Midbrain (tissue), 1 donor: ENCODE measurements around the gene AGXT2.

Experiments used
- DNase-seq: peaks from one replicate; lab custom pipeline; 2025; lab: John Stamatoyannopoulos, UW

The AGXT2 gene, protein sequence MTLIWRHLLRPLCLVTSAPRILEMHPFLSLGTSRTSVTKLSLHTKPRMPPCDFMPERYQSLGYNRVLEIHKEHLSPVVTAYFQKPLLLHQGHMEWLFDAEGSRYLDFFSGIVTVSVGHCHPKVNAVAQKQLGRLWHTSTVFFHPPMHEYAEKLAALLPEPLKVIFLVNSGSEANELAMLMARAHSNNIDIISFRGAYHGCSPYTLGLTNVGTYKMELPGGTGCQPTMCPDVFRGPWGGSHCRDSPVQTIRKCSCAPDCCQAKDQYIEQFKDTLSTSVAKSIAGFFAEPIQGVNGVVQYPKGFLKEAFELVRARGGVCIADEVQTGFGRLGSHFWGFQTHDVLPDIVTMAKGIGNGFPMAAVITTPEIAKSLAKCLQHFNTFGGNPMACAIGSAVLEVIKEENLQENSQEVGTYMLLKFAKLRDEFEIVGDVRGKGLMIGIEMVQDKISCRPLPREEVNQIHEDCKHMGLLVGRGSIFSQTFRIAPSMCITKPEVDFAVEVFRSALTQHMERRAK

DNA sequence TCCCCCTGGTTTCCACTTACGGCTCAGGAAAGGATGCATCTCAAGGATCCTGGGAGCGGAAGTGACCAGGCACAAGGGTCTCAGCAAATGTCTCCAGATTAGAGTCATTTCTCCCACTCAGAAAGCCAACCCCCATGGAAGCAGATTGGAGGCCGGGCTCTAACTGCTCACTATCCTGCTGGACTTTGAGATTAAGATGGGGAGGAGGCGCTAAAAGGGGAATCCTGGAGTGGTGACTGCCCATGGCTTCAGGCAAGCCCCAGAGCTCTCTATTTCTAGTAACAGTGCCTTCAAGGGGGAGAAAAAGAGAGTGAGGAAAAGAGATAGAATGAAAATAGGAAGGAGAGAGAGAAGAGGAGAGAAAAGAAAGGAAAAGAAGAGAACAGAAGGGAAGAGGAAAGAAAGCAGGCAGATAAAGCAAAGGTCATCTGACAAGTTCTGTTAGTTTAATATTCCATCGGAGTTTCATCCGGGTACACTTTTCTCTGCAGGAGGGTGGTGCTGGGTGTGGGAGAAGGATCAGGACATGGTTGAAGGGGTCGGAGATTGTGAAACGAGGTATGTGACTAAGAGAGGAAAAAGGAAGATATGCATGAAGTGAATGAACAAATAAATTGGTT lies at the start of gene AGXT2:
AGXT2 (minus strand) TSS at position 165 of the 620 bp plus-strand sequence; CDS start at position 108, 57 bp downstream.
- DNase-seq = no peak

DNA sequence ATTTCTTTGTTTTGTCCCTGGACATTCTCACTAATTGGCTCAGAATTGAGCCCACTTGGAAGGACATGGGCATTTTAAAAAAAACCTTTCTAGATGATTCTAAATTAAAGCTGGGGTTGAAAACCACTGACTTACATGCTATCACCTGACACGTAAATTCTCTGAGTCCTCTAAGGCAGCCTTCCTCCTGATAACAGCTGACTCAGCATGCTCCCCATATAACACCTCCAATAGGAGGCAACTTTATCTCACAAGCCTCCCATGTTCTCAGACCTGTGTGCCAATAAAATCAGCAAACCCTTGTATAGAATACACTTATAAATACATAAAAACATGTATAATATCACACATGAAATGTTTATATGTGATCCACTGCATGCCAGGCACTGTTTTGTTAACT lies 49.2 kb upstream of the AGXT2 start:
- no peak for DNase-seq

DNA sequence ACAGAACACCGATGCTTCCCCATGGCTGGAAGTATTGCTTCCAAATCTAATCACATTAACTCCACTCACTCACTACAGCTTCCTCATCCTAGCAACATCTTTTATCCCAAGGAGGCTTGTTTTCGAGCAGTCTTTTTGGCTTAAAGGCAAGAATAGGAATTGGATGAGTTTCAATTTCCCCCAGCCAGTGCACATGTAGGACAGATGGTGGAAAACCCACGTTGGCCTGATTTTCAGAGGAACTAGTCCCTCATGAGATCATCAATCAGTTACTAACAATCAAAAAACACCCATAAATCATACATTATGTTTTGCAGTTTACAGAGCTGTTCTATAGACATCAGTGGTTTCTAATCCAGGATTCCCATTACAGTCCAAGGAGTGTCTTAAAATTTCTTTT lies 48.5 kb upstream of the AGXT2 start:
- DNase-seq = no peak

DNA sequence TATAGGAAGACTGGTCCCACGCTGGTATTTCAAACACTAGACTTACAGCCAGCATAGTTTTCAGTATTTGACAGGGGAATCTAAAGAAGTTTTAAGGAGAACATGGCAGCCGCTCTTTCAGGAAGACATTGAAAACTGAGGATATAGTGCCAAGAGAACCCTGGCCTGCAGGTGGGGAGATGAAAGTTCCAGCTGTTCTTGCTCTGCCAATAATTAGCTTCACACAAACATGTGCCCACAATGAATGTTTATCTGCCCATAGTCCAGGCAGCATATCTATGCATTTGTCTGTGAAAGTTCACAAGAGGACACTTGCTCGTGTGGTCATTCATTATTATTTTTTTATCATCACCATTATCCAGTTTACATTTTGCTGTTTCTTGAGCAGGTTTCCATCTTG lies 47.6 kb upstream of the AGXT2 start:
- no peak for DNase-seq

DNA sequence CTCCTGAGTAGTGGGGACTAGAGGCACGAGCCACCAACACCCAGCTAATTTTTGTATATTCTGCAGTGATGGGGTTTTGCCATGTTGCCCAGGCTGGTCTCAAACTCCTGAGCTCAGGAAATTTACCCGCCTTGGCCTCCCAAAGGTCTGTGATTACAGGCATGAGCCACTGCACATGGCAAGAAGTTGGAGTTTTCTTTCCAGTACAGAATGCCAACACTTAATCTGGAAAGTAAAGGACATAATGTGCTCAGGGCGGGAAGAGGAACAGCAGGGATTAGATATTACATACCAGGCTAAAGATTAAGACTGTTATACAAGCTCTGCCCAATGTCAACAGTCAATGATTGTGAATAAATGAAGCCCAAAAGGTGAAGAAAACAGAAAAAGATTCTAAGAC lies 47.2 kb upstream of the AGXT2 start:
- DNase-seq = no peak

DNA sequence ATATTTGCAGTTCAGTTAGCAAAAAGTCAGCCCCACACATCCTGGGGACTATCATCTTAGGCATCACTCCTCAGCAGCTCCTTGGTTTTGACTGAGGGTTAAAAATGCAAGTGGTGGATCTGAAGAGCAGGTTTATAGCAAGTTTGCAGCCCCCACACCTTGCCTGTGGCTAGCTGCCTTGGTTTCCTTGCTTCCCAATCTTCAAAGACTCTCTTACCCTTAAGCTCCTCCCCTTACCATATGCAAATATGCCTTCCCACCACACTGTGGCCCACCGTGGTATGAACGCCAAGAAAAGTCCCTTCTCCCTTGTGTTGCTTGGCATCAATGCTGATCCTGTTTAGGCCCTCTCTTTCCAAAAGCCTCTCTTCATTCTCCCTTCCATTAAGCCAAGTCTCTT lies 45.0 kb upstream of the AGXT2 start:
- DNase-seq = no peak

DNA sequence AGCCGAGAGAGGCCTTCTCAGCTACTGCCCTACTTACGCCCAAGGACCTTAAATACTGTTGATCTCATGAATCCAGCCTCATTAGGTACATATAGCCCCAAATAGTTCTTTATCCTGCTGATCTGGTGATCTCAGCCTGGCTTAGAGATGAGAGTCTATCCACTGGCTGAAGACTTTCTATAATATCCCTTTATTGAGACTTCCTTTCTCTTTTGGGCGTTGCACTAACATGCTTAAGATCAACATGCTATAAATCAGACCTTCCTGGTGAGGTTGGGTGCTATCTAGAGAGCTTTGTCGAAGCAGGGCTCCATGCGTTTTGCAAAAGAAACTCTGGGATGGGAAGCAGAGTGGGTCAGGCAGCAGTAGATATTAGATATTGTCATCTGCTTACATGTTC lies 44.0 kb upstream of the AGXT2 start:
- no peak for DNase-seq

DNA sequence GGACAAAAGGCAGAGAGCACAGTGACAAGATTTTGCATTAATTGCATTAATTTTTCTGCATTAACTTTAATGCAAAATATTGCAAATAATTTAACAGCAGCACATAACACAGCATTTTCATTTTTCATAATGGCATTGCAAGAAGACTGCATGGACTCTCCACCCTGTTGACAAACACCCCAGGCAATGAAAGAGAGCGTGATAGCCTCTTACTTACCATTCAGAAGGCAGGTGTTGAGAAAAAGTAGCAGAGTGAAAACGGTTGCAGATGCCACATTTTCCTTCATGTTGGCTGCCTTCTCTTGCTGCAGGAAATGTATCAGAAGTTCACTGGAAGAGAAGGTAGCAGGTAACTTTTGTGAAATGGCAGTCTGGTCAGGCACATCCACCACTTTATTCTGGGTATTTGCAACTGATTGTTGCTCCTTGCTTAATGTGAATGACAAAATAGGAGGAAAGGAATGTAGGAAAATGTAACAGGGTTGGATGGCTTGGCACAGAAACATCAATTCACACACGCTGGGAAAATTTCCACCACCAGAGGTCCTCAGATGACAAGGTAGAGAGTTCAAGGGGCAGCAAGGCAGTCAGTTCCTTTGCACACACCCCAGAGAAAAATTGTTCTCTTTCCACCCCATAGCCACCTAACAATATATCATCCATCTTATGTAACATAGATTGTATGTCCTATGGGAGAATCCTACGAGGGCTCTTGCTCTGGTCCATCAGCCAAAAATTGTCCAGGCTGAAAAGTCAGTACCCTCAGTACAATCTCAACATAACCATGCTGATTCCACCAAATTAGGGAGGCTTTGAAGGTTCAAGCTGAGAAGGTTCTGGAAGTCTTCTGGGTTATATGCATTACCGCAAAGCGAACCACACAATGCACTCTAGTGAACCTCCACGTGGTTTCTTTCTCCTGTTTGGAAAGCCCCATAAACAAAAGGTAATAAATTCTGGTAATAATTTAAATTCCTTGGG lies 41.9 kb upstream of the AGXT2 start:
- DNase-seq = peak; percentile 65

DNA sequence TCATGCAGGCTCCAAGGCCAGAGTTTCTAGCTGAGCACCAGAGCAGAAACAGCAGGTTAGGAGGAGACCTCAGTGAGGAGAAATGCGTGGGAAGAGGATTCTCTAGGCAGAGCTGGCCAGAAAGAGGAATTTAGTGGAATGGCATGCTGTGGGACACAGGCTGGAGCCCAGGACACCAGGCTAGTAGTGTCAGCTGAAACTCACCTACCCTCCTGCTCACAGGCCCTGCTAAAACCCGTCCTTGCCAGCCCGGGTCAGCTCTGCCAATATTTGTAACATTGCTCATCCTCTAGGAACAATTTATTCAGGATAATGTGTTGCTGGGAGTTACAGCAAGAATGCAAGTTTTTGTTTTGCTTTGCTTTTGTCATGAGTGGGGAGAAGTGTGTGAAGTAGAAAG lies 40.2 kb upstream of the AGXT2 start:
- DNase-seq = no peak

DNA sequence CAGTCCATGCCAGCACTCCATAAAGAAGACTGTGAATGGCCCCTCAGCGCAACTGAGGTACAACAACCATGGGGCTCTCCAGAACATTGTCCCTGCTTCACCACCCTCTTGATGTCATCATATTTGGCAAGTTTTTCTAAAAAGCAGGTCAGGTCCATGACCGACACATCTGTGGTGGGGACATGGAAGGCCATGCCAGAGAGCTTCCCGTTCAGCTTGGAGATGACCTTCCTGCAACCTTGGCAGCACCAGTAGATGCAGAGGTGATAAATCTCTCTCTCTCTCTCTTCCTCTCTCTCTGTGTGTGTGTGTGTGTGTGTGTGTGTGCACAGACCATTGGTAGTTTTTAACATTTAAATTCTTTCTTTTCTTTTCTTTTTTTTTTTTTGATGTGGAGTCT lies 35.4 kb upstream of the AGXT2 start:
- no peak for DNase-seq

DNA sequence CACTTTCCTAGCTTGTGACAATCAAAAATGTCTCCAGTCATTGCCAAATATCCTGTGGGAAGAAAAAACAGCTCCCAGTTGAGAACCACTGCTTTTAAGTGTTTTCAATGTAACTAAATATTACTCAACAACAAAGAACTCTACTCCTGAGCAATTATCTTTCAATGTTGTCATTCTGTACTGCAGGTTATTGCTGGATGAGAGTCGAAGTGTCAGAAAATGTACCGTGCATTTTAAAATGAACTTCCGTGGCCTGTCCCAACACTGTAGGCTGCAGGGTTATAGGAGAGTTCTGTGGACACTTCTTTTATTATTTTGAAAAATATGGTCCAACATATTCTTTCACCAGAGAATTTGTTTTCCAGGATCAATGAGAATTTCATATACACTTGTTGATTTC lies 34.8 kb upstream of the AGXT2 start:
- DNase-seq = no peak

DNA sequence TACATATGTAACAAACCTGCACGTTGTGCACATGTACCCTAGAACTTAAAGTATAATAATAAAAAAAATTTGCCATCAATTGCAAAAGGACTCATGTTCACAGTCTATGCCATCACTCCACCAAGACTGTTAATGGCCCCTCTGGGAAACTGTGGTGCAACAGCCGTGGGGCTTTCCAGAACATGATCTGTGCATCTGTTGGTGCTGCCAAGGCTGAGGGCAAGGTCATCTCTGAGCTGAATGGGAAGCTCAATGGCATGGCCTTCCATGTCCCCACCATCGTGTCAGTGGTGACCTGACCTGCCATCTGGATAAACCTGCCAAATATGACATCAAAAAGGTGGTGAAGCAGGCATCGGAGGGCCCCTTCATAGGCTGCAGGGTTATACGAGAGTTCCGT lies 33.4 kb upstream of the AGXT2 start:
- DNase-seq = no peak

DNA sequence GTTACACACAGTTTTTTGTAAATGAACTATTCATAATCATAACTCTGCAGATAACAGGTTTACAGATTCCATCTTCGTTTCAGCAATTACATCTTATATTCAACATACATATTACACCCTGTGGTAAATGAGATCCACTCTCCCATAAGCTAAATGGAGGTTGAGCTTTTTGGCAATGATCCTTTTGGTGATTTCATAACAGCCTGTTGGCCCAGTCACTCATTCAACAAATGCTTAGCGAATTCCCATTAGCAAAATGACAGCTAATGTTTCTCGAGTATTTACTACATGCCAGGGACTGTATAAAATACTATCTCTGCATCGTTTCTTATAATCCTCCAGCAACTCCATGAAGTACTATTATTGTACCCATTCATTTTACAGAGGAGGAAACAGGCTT lies 25.4 kb upstream of the AGXT2 start:
- DNase-seq = no peak

DNA sequence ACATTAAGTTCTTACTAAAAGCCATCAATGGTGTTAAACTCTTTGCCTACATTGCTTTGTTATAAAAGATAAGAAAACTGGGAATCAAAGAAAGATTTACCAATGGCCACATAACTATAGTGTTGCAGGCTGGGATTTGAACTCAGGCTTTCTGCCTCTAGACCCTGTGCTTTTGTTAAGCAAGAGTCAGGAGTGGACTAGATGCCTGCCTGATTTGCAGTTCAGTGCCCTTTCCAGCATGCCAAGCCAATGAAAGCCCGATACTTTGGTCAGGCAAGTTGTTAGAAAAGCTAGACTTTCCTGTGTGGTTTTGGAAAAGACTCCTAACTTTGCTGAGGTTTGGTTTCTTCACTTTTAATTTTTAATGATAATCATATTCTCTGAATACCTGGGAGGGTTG lies 21.4 kb upstream of the AGXT2 start:
- no peak for DNase-seq

DNA sequence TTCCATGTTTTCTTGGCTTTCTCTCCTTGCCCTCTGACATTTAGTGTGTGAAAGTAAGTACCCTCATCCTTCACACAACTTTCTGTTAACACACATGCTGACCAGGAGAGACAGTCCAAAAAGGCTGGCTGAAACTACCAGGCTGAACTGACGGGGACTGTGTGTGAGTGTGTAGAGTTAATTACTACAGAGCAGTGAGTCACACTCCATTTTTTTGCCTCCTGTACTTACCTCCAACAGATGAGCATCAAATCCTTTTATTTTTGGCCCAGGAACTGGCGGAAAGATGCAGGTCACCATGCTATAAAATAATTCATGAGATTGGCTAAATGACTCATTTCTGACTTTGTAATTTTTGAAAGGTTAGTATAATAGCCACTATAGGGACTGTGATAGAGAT lies 20.2 kb upstream of the AGXT2 start:
- no peak for DNase-seq

DNA sequence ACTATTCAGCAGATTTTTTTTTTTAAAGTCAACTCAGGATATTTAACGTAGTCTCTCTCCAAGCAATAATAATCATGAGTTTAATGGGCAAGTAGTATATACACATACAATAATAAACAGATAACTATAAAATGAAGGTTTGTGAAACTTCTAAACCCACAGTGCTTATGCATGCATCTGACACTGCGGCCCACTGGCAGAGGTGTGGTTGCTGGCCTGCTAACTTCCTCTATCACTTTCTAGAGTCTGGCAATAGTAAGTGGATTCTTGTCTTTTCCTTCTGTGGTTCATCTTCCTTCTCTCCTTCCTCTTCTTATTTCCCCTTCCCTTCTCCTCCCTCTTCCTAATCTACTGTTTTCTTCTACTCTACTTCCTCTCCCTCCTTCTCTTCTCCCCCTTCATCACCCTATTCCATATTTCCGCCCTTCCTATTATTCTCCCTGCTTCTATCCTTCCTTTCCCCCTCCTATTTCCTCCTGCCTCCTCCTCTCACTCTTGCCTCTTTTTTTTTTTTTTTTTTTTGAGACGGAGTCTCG lies 18.6 kb upstream of the AGXT2 start:
- no peak for DNase-seq

DNA sequence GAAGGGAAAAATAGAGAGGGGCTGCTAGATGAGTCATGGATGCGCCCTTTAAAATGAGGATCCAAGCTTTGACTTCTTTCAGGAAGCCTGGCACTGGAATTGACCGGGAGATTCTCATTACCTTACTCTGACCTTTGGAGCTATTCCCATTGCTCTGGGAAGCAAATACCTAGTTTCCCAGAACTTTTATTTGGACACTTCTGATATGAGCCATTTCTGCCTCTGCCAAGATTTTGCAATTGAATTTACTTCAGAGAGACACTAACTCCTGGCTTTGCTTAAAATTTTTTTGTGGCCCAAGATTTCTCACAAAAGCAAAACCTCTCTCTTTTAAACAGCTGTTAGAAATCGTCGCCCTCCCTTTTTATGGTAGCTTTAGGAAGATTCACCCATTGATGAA lies 15.7 kb upstream of the AGXT2 start:
- DNase-seq = no peak

DNA sequence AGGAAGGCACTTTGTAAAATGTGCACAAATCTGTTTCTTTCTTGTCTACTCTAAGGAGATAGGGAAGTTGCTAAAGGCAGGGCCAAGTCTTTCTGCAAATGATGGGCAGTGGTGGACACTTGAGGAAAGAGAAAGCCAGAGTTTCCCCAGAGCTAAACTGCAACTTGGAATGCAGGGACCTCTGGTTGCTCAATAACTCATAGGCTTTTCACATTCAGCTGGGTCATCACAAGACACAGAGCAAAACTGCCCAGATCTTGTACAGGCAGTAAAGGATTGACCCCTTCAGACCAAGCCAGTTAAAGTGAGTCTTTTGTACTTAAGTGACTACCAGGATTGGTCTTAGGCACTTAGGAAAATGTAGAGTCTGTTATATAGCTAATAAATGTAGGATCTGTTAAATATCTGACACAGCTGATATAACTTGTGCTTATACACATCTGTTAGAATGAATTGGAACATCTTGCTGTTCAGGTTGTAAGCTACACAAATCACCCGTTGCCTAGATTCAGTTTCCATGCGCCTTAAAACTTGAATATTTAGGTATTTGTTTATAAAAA lies 13.5 kb upstream of the AGXT2 start:
- DNase-seq = no peak

DNA sequence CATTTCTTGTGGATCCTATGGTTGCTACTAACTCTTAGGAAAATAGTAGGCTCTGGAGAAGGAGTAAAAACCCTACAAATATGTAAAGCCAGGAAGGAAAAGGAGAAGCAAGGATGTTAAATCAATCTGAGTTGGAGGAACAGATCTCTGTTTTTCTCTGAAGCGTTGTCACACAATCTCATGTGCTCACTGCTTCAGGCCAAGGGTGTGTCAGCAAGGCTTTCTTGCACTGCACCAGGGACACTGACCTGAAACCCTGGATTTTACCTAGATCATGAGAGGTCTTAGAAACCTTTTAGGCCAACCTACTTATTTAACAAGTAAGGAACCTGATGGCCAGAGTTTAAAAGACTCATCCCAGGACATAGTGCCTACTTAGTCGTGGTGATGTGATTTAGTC lies 12.5 kb upstream of the AGXT2 start:
- DNase-seq = no peak

DNA sequence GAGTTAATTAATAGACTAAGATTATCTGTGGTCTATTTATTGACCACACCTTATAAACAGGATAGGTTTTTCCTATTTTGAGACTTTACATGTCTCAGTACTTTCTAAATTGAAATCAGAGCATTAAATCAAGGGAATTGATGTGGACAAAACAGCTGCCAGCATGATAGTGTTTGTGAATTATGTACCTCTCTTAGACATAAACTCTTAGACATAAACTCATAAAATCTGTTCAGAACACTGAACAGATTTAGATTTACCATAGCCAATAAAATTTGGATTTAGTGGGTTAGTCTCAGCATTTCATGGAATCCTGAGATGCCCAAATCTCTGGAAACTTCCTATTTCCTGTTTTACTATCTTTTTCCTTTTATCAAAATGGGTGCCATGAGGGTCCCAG lies 11.5 kb upstream of the AGXT2 start:
- DNase-seq = no peak

DNA sequence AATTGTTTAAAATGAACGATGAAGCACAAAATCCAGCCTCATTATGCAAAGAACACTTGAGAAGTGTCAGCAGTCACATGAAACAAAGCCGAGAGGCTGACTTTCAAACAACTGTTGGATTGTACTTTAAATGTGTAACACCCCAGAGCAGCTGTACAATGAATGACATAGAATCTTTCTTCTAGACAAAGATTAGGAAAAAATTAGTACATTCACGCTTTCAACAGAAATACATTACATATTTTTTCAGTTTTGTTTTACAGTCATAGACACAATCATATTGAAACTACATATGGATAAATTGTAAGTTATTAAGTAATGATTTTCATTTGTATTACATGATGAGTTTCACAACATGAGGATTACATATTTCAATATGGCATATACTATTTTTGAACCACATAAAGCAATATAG lies 10.6 kb upstream of the AGXT2 start:
- no peak for DNase-seq

DNA sequence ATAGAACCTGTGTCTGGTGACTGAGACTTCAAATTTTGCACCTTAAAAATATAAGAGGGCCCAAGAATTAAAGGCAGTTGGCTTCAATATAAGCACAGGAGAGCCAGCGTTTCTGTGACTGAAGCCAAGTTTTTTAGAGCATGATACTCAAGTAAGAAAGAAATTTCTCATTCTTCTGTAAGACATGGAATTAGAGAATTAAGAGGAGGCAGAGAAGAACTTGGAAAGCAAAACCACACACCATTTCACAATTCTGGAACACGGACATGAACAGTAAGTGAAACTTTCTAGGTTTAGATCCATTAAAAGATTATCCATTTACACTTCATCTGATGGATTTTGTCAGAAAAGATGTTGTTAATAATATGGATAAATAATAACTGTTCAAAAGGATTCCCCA lies 8.9 kb upstream of the AGXT2 start:
- DNase-seq = no peak
